ENCODE results near the gene ADAMTSL1. TPM values are rescaled to one million over a fixed set of nuclear protein-coding genes. Genes with fewer than 3 reads are reported as not detected.

The ADAMTSL1 gene
- total RNA-seq, 6 experiments from 2014 or later = 37.3 to 98.1 (median 90.8) TPM

DNA sequence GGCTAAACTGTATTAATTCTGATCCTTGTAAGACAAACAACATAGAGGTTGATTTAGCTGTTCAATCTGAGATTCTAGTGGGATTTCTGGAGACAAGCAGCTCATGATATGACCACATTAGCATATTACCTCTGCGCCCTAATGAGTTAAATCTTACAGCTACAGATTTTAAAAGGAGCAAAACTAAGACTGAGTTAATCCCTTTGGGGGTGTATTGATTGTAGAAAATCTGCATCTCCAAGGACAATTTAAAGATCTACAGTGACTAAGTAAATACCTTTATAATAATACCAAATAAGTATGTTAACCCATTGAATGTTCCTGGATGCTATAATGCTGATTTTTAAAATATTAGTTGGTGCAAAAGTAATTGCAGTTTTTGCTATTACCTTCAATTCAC is 33.2 kb downstream of the ADAMTSL1 start:
- no peak overlapping the region for H3K4me3 Mint-ChIP-seq
- no peaks in the 10 kb centered on the region for H3K27me3 Mint-ChIP-seq (ENCODE audit: insufficient read depth)

DNA sequence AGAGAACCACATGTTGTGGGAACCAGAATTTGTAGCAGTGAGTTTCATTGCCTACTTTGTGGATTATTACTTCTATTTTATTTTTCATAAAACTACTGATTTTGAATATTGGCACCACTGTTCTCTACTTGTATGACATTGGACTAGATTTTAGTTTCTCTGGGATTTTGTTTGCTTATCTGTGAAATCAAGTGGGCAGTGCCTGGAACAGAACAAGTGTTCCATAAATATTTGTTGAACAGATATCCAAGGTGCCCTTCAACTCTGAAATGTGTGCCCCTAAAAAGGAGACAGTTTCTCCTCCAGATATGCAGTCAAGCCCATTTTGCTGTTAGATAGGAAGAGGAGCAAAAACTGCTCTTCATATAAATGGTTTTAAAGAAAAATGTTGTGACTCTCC is 42.6 kb downstream of the ADAMTSL1 start:
- Mint-ChIP-seq H3K27ac (no peak overlapping the region), H3K4me3 (no peak overlapping the region), H3K36me3 (ENCODE audit: low read depth) (peaks cover 41% of the 10 kb centered on the region), H3K9me3 (no peaks in the 10 kb centered on the region), H3K4me1 (ENCODE audit: low read depth) (peaks cover 30% of the 10 kb centered on the region; the same call in 1 of the 2 replicates), H3K27me3 (ENCODE audit: insufficient read depth) (no peaks in the 10 kb centered on the region)
- DNase-seq = no peak
- TF ChIP-seq CTCF (IDR thresholded peaks at IDR 0.05) = no peak

More for the DNA sequence above, 33.2 kb downstream of the ADAMTSL1 start:
- Mint-ChIP-seq H3K36me3 (ENCODE audit: low read depth) (peaks cover 54% of the 10 kb centered on the region), H3K27ac (no peak overlapping the region), H3K4me1 (ENCODE audit: low read depth) (peaks cover 17% of the 10 kb centered on the region), H3K9me3 (peaks cover 4% of the 10 kb centered on the region)
- no peak for DNase-seq
- no peak for TF ChIP-seq CTCF (IDR thresholded peaks at IDR 0.05)

GRCh38 chr9:18516965-18517364 is 43.0 kb downstream of the ADAMTSL1 start:
- peaks cover 30% of the 10 kb centered on the region; the same call in 1 of the 2 replicates for H3K4me1 Mint-ChIP-seq (ENCODE audit: low read depth)
- no peaks in the 10 kb centered on the region for H3K9me3 Mint-ChIP-seq
- H3K4me3 Mint-ChIP-seq = no peak overlapping the region
- no peak for DNase-seq
- H3K27me3 Mint-ChIP-seq (ENCODE audit: insufficient read depth) = no peaks in the 10 kb centered on the region
- H3K36me3 Mint-ChIP-seq (ENCODE audit: low read depth) = peaks cover 41% of the 10 kb centered on the region
- no peak overlapping the region for H3K27ac Mint-ChIP-seq
- TF ChIP-seq CTCF (IDR thresholded peaks at IDR 0.05) = no peak

DNA sequence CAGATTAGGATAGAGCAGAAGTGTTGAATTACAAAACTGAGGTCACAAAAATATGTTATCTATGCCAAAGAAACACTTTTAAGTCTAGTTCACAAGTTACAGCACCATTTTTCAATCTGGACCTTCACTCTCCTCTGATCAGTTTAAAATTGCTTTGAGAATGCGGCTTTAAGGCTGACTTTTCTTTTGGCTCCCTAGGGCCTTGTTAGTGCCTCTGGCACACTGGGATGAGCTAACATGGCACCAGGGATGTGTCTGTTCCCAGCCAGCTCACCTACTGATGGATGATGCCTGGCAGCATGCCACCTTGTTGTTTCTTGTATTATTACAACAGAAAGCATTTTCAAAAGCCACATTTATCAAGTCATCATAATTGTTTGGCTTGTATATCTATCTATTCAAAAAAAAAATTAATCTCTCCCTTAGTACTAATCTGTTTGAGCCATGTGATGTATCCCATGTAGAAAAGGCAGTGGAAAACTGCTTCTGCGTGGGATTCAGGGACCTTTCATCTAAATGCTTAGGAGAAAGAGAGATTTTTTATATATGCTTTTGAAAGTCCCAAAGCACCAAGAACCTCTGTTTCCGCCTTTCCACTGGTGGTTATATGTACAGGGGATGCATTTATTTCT is 46.6 kb downstream of the ADAMTSL1 start:
- H3K4me1 Mint-ChIP-seq (ENCODE audit: low read depth) = peaks cover 26% of the 10 kb centered on the region; the same call in 1 of the 2 replicates
- H3K36me3 Mint-ChIP-seq (ENCODE audit: low read depth) = peaks cover 22% of the 10 kb centered on the region
- H3K4me3 Mint-ChIP-seq = no peak overlapping the region
- no peak for TF ChIP-seq CTCF (IDR thresholded peaks at IDR 0.05)
- no peak for DNase-seq
- H3K27ac Mint-ChIP-seq = no peak overlapping the region; the same call in 1 of the 2 replicates
- H3K27me3 Mint-ChIP-seq (ENCODE audit: insufficient read depth) = 0 out of 2 replicates have a peak, but pooled peaks cover 2% of the 10 kb centered on the region
- no peaks in the 10 kb centered on the region for H3K9me3 Mint-ChIP-seq

DNA sequence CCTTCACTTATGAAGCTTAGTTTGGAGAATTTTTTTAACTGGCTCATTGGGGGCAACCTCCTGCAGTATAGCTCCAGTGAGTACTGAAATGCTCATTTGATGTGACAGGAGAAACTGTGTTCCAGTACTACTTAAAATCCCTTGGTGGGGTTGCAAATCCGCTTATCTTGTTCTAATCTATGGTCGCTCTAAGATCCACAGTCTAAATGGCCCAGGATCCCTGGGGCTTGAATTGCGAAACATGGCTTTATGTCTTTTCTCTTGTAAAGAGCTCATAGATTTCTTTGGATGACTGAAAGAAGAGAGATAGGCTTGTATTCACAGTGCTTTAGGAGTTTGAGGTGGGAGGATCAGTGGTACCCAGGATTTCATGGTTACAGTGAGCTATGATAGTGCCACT is 52.7 kb downstream of the ADAMTSL1 start:
- TF ChIP-seq CTCF (IDR thresholded peaks at IDR 0.05) = no peak
- Mint-ChIP-seq H3K4me3 (no peak overlapping the region), H3K36me3 (ENCODE audit: low read depth) (peaks cover 33% of the 10 kb centered on the region), H3K27ac (no peak overlapping the region), H3K4me1 (ENCODE audit: low read depth) (peaks cover 27% of the 10 kb centered on the region), H3K27me3 (ENCODE audit: insufficient read depth) (0 out of 2 replicates have a peak, but pooled peaks cover 2% of the 10 kb centered on the region), H3K9me3 (peaks cover 4% of the 10 kb centered on the region; the same call in 1 of the 2 replicates)
- DNase-seq = no peak
